Gastrocnemius medialis (tissue), 4 donors: ENCODE measurements around the gene SOAT2. TPM values are rescaled to one million over a fixed set of nuclear protein-coding genes. Genes with fewer than 3 reads are reported as not detected.

Experiments
- ATAC-seq, 2 donors: fragments of 150-250 bp; one replicate each; pipeline ENCODE4 v1.9.1; 2016
- DNase-seq, 2 donors: peaks; one replicate each; pipeline ENCODE4 v3.0.0-alpha.2; 2019
- H3K27ac ChIP-seq, 4 donors: fragments of 200-600 bp; sonication (generic); 1 replicate in 1 of 4; 2 replicates in 3 of 4; pipeline ENCODE4 v1.5.1; 2016 to 2018; ENCODE audit warnings: mild to moderate bottlenecking in 2 of 4, moderate library complexity in 1 of 4
- H3K27me3 ChIP-seq, 3 donors: fragments of 200-600 bp; sonication (generic) in 2 of 3; 1 replicate in 1 of 3; 2 replicates in 2 of 3; pipeline versions ENCODE4 v1.5.1 to v1.6.0; 2016 to 2019; ENCODE audit warnings: mild to moderate bottlenecking in 1 of 3, moderate library complexity in 1 of 3
- H3K36me3 ChIP-seq, 2 donors: fragments of 200-600 bp; sonication (generic) in 1 of 2; one replicate each; pipeline ENCODE4 v1.5.1; 2017 to 2018
- H3K4me1 ChIP-seq, 2 donors: fragments of 200-600 bp; sonication (generic) in 1 of 2; one replicate each; pipeline ENCODE4 v1.5.1; 2016 to 2017; ENCODE audit warnings: mild to moderate bottlenecking in 2 of 2
- H3K4me3 ChIP-seq, 4 donors: fragments of 200-600 bp; sonication (generic) in 3 of 4; 1 replicate in 1 of 4; 2 replicates in 3 of 4; pipeline ENCODE4 v1.5.1; 2016 to 2019; ENCODE audit warnings: mild to moderate bottlenecking in 2 of 4
- H3K9me3 ChIP-seq, 3 donors: fragments of 200-600 bp; sonication (generic) in 2 of 3; 1 replicate in 1 of 3; 2 replicates in 2 of 3; pipeline ENCODE4 v1.5.1; 2016 to 2019
- POLR2A ChIP-seq, 2 donors: fragments of 450-650 bp; IDR thresholded peaks; one replicate each; pipeline ENCODE4 v1.6.1; 2017; ENCODE audit warnings: antibody characterized with exemption in 2 of 2, mild to moderate bottlenecking in 2 of 2, moderate library complexity in 2 of 2
- in situ Hi-C, 4 donors: fragments of 200-750 bp; cut with MboI; loops; one replicate each; pipeline versions ENCODE4 v1.15.0 to v1.8.0; 2017; ENCODE audit warnings: low sequenced_read_pairs in 4 of 4
- intact Hi-C: fragments of 100-400 bp; cut with DNase I; formaldehyde crosslinking; loops from one replicate; pipeline ENCODE4 v1.15.1; 2023; ENCODE audit warnings: low total_unique reads
- total RNA-seq, 4 donors: library from RNA; depleted of rRNA; stranded (reverse); fragments of >200 nt; gene quantifications; one replicate each; pipeline versions ENCODE4 v1.1.0 to v1.2.3, GENCODE V29; 2016
- TF ChIP-seq, protein P1 (sequence below), 5 experiments: fragments of 450-650 bp in 3 of 5; fragments of 200-600 bp in 2 of 5; sonication (generic) in 2 of 5; IDR thresholded peaks in 4 of 5; conservative IDR thresholded peaks in 1 of 5; 1 replicate in 4 of 5; 2 replicates in 1 of 5; pipeline ENCODE4 v1.5.1; 2016 to 2019; ENCODE audit warnings: antibody characterized with exemption in 5 of 5, mild to moderate bottlenecking in 3 of 5, moderate library complexity in 3 of 5

SOAT2 gene
- total RNA-seq, 4 donors from 2014 or later = not detected

DNA sequence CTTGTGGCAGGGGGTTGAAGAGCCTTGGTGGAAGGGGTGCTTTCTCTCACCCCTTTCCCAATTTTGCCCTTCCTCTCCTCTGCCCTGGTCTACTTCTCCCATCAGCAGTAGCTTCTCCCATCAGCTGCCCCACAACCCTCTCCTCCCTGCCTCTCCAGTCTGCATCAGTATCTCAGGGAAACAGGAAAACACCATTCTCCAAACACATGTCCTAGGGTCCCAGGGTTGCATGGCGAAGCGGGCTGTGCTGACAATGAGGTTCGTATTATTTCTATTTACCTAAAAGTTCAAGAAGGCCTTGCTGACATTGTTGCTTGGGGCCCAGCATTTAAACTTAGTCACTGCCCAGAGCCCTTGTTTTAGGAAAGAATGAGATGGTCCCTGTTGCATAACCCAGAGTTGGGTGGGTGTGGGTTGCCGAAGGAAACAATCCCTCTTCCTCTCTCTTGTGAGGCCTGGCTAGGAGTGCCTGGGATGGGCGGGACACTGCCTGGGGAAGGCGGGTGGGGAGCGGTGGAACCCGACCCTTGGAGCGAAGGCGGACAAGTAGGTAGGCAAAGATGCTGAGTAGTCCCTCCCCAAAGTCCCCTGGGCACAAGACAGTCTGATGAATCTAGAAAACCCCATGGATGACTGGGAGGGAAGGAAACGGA is 7.1 kb upstream of the SOAT2 start:
- peak overlapping the region; percentile 69 to 81 (median 79) for H3K27ac ChIP-seq
- peaks cover 12 to 21% of the 10 kb centered on the region in 2 donors for H3K4me1 ChIP-seq
- H3K27me3 ChIP-seq = no peaks in the 10 kb centered on the region
- H3K36me3 ChIP-seq = no peaks in the 10 kb centered on the region
- intact Hi-C loops = loop anchor here (5.0 kb wide), 1 partner anchor 209 kb away; no protein-coding TSS in a partner anchor
- DNase-seq = peak; percentile 71 to 85
- in situ Hi-C loops = no loop called here
- H3K4me3 ChIP-seq = peak overlapping the region in 3 of 4 donors; percentile 60 to 77 (median 71)
- no peak for TF ChIP-seq POLR2A (IDR thresholded peaks at IDR 0.05)
- TF ChIP-seq, protein P1, sequence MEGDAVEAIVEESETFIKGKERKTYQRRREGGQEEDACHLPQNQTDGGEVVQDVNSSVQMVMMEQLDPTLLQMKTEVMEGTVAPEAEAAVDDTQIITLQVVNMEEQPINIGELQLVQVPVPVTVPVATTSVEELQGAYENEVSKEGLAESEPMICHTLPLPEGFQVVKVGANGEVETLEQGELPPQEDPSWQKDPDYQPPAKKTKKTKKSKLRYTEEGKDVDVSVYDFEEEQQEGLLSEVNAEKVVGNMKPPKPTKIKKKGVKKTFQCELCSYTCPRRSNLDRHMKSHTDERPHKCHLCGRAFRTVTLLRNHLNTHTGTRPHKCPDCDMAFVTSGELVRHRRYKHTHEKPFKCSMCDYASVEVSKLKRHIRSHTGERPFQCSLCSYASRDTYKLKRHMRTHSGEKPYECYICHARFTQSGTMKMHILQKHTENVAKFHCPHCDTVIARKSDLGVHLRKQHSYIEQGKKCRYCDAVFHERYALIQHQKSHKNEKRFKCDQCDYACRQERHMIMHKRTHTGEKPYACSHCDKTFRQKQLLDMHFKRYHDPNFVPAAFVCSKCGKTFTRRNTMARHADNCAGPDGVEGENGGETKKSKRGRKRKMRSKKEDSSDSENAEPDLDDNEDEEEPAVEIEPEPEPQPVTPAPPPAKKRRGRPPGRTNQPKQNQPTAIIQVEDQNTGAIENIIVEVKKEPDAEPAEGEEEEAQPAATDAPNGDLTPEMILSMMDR (IDR thresholded peaks at IDR 0.05 in 4 of 5, conservative IDR thresholded peaks at IDR 0.05 in 1 of 5) = no peak
- H3K9me3 ChIP-seq = no peaks in the 10 kb centered on the region
- peak; percentile 28 to 52 for ATAC-seq

GRCh38 chr12:53096759-53097158 is 6.5 kb upstream of the SOAT2 start:
- Histone ChIP-seq H3K27me3 (no peaks in the 10 kb centered on the region), H3K4me3 (peak overlapping the region; percentile 60 to 77 (median 66)), H3K36me3 (no peaks in the 10 kb centered on the region), H3K4me1 (peaks cover 12 to 21% of the 10 kb centered on the region in 2 donors), H3K9me3 (no peaks in the 10 kb centered on the region), H3K27ac (peak overlapping the region; percentile 69 to 81 (median 79))
- intact Hi-C loops = loop anchor here (5.0 kb wide), 1 partner anchor 209 kb away; no protein-coding TSS in a partner anchor
- in situ Hi-C loops = no loop called here
- DNase-seq (no peak), ATAC-seq (no peak)
- TF ChIP-seq POLR2A (IDR thresholded peaks at IDR 0.05) = no peak
- TF ChIP-seq, protein P1 (IDR thresholded peaks at IDR 0.05 in 4 of 5, conservative IDR thresholded peaks at IDR 0.05 in 1 of 5) = no peak

DNA sequence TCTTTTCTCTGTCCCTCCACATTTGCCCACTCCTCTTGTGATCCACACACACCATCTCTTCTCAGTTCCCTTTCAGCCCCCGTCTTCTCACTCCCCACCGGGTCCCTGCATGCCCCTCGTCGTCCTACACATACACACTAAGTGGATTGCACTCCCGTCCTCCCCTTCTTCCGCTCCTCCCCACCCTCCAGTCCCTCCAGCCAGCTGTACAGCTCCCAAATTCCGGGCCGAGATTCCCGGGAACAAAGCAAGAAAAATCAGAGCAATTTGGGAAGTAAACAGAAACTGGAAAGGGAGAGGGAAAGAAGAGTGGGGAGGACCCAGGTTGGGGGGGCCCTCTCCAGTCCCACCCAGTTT is 6.1 kb upstream of the SOAT2 start:
- intact Hi-C loops (loop anchor here (5.0 kb wide), 1 partner anchor 210 kb away; no protein-coding TSS in a partner anchor), in situ Hi-C loops (no loop called here)
- no peak for DNase-seq
- ATAC-seq = peak; percentile 1 to 19
- TF ChIP-seq, protein P1 (IDR thresholded peaks at IDR 0.05 in 4 of 5, conservative IDR thresholded peaks at IDR 0.05 in 1 of 5) = no peak
- H3K36me3 ChIP-seq = no peaks in the 10 kb centered on the region
- H3K27ac ChIP-seq = peak overlapping the region; percentile 69 to 81 (median 79)
- H3K4me3 ChIP-seq = peak overlapping the region; percentile 60 to 77 (median 66)
- peaks cover 12 to 21% of the 10 kb centered on the region in 2 donors for H3K4me1 ChIP-seq
- no peaks in the 10 kb centered on the region for H3K9me3 ChIP-seq
- H3K27me3 ChIP-seq = no peaks in the 10 kb centered on the region

DNA sequence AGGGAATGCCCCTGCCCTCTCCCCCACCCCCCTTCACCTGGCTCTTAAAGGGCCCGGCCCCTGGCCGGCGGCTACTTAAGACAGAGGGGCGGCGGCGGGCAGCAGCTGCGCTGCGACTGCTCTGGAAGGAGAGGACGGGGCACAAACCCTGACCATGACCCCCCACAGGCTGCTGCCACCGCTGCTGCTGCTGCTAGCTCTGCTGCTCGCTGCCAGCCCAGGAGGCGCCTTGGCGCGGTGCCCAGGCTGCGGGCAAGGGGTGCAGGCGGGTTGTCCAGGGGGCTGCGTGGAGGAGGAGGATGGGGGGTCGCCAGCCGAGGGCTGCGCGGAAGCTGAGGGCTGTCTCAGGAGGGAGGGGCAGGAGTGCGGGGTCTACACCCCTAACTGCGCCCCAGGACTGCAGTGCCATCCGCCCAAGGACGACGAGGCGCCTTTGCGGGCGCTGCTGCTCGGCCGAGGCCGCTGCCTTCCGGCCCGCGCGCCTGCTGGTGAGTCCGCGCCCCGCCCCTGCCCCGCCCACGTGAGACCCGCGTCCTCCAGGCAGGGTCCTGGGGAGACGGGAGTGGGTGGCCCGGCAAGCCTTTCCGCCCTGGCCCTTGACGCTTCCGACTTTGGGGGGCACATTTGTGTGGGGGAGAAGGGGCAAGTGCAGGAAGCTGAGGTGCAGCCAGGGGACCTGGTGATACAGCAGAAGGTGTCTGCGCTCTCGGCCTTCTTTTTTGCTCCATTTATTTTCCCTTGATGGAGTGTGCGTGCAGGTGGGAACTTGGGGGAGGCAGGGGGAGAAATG is 5.5 kb upstream of the SOAT2 start, which contains the start of gene IGFBP6:
Gene IGFBP6 (plus strand): TSS at position 104 of the 790 bp plus-strand sequence. CDS start 51 bp downstream, at position 155.
- in situ Hi-C loops (no loop called here), intact Hi-C loops (loop anchor here (2.0 to 5.0 kb wide), 2 partner anchors 19 to 210 kb away; partner anchors contain the start of gene SPRYD3)
- Histone ChIP-seq H3K4me1 (peaks cover 12 to 21% of the 10 kb centered on the region in 2 donors), H3K4me3 (peak within 1 kb of the TSS; percentile 60 to 77 (median 66)), H3K36me3 (no peaks in the 10 kb centered on the region), H3K9me3 (no peaks in the 10 kb centered on the region), H3K27me3 (no peaks in the 10 kb centered on the region), H3K27ac (peak within 1 kb of the TSS; percentile 69 to 81 (median 79))
- TF ChIP-seq, protein P1 (IDR thresholded peaks at IDR 0.05 in 4 of 5, conservative IDR thresholded peaks at IDR 0.05 in 1 of 5) = peak in 1 of 5 experiments; percentile 11
- TF ChIP-seq POLR2A (IDR thresholded peaks at IDR 0.05) = peak in 1 of 2 donors; percentile 20
- peak in 1 of 2 donors; percentile 53 for DNase-seq
- ATAC-seq = peak; percentile 19 to 34
